HG03064 (cell line): ENCODE measurements around the gene FMNL2.
"Not testable (repeated sequence)": the region's sequence is repeated elsewhere in the genome, so short reads cannot be mapped to it uniquely, and the experiment has no call there.

ENCODE experiments used
- ATAC-seq: cut with Tn5 transposase; IDR thresholded peaks from one replicate; pipeline ENCODE4 v1.9.1; 2021; ENCODE audit warnings: low read depth; ENCODE audit not compliant: unreplicated experiment

Gene FMNL2

DNA sequence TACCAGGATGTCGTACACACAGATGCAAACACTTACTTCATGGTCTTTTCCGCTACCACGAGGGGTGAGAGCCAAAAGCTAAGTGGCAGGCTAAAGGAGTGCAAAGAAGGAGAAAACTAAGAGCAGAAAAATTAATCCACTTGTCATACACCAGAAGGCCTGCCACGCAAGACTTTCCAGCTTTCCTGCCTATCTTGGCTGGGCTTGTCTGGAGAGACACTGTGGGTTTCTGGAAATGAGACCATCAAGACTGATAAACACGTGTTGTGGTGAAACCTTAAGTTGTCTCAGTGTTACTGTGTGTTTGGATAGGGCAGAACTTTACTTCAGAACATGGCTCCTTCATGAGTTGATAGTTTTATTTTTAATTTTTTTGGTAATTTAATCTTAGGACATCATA lies 175.6 kb downstream of the FMNL2 start:
- no peak for ATAC-seq

DNA sequence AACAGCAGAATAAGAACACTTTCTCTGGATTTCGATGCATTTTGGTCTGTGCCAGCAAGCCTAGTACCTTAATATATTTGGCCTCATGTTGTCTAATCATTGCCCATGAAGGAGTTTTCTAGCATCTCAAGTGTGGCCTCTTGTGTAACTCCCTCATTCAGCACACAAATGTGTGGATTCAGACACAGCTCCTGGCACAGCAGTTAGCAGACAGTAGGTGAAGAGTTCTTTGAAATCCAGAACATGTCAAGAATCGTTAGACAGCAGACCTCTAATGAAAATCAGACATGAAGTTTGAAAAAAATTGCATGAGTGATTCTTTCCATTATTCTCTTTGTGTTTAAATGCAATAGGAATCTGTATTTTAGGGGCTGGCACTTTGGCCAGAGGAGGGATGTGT lies 177.0 kb downstream of the FMNL2 start:
- ATAC-seq, result no peak

DNA sequence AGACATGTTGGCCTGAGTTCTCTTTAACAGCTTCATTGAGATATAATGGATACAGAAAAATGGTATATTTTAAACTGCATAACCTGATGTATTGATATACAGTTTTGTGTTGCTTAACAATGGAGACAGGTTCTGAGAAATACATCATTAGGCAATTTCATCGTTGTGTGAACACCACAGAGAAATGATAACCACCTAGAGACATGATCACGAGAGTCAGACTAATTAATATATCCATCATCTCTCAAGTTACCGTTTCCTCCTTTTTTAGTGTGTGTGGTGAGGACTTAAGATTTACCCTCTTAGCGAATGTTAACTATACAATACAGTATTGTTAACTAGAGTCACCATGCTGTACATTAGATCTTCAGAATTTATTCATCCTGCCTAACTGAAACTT lies 178.1 kb downstream of the FMNL2 start:
- ATAC-seq, result no peak

DNA sequence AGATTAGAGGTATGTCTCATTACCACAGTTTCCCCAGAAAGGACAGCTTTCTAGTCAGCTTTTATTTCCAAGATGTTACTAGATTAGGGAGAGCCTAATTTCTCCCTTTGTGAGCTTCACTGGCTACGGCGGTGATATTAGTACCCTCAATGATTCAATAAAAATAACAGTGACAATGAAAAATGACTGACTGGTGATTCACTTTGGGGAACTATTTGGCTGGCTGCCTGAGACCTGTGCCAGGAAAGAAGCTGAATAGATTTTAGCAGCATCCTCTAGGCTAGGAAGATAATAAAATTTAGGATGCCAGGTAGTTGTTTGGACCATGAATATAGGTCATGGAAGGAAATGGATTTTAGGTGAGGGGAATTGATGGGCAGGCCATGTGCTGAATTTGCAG lies 178.7 kb downstream of the FMNL2 start:
- ATAC-seq, result no peak

DNA sequence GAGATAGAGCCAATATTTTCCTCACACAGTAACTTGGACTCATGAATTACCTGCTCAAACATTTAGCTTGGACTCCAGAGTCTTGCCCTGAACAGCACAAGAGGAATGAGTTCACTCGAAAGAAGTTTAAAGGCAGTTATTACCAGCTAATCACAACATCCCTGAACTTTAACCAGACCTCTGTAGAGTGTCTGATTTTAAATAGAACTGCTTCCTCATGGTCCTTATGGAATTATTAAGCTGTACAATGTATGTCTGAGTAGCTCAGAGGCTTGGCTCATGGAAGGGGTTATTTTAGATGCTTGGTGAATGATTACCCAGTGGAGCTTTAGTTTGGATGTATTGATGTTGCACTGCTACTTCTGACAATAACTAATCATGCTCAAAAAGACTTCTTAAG lies 183.1 kb downstream of the FMNL2 start:
- no peak for ATAC-seq

DNA sequence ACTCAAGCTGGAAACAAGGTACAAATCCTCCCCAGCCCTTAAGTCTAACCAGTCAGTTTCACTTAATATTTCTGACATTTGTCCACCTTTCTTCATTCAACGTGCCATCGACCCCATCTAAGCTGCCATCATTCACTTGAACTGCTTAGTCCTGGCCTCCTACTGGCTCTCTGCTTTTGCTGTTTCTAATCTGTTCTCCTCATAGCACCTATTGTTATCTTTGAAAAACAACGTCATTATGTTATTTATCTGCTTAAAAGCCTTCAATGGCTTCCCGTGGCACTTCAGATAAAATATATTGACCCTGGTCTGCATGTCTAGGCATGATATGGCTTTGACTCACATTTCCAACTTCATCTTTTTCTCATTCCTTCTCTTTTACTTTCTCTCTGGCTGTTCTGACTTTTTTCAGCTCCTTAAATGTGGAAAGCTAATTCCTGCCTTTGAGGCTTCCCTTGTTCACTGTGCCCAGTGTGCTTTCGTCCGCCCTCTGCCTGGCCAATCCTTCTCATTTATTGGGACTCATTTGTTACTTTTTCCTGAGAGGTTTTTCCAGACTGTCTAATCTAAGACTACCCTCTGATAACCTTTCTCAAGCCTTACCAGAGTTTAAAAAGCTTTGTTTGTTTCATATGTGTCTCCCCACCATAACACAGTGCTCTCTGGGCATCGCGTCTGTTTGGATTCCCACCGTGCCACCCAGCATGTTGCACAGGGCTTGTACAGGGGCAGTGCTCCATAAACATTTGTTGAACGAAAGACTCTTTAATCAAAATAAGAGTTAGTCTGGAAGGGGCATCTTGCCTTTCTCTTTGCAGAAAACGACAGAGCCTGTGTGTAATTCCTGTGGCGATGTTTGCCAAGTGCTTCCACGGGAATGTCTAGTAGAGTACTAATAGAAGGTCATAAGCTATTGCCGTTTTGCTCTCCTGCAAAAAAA lies 183.9 kb downstream of the FMNL2 start:
- ATAC-seq, result no peak

DNA sequence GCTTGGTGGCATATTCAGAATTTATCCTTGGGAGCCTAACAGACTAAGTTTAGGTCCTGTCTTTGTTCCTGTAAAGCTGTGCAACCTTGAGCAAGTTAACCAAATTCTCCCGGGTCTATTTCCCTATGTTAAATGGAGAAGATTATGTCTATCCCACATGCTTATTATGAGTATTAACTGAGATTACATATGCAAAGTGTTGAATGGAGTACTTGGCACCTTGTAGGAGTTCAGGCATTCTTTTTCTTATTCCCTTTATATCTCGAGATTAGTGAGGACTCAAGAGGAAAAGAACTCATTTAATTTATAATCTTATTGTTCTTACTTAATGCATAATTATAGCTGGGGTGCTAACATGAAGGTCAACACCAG lies 184.6 kb downstream of the FMNL2 start:
- no peak for ATAC-seq

DNA sequence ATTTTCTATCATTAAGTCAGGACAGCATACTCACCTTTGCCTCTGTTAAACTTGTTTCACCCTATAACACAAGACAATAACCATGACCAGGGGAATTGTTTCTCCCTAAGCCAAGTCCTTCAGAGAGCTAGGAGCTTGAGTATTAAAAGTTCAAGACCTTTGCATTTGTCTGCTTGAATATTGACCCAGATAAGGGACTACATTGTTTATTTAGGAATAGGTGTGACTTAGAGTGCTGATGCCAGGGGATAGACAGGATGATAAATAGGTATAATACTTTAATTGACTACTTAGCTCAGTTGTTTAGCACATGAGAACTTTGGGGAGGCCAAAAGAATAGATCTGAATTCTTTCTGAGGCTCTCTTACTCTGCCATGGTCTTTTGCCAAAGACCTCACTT lies 185.8 kb downstream of the FMNL2 start:
- no peak for ATAC-seq

DNA sequence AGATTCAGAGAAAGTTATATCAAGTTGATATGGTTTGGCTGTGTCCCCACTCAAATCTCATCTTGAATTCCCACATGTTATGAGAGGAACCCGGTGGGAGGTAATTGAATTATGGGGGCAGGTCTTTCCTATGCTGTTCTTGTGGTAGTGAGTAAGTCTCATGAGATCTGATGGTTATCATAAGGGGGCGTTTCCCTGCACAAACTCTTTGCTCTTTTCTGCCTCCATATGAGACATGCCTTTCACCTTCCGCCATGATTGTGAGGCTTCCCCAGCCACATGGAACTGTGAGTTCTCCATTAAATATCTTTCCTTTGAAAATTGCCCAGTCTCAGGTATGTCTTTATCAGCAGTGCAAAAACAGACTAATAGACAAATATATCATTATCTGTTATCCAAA lies 187.5 kb downstream of the FMNL2 start:
- ATAC-seq, result not testable (repeated sequence)

DNA sequence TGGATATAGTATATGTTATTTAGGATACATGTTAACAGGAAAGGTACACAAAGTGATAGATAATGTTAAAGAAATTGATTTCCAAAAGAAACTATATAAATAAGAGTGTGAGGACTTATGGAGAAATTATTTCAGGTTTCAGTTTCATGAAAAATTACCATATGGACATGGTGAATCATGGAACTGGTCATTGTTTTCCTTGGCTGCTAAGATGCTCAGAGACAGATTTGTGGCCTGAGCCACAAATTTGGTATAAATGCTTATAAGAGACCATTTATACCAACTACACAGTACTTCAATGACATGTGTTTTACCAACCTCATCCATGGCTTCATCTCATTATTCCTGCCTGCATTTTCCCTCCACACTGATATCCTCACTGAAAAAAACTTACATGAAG lies 188.1 kb downstream of the FMNL2 start:
- ATAC-seq, result no peak

DNA sequence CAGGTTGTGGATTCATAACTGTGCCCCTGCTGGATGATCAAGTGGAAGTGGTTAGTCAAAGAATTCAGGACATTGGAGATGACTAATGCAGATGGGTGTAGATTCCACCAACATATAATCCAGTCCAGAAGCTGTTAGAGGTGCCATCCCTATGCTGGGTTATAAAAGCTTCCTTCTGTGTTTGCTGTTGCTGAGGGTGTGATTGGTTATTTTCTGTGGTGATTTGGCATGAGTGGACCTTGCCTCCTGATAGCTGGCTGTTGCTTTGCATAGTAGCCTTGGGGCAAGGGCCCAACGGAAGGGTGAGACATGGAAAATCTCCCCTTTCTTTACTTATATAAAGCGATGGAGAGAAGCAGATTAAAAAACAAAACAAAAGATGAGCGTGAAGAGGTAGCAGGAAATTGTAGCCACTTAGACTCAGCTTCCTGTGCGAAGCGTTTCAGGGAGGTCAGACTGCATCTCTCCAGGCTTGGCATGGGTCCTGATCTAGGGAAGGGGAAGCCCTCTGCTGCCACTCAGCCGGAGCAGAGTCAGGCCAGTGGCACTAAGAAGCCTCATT lies 190.4 kb downstream of the FMNL2 start:
- ATAC-seq, result no peak

DNA sequence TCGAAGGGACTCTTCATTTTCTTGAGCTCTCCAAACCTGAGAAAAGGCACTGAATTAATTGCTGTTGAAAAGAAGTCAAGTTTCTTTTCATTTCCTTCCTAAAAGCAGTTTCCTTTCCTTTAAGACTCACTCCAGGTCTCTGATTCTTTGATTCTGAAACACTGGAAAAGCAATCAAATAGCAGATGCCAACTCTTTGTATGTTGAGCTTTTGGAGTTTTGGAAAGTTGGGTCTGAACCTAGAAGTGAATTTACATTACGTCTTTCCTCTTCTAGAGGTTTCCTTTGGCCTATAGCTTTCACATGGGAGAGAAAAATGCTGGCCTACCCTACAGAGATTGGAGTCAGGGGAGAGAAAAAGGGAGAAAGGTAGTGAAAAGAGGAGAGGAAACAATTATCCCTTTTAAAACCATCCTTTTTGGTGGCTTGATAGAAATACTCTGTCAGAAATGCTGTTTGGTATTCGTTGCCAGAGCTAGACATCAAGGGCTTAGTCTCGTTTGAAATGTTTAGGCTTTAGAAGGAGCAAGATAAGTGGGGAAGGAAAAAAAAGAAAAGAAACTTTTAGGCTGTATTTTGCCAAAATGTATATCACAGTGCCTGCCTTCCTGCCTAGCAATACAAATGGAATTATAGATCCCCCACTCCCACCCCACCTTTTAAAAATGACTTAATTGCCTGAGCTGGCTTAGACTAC lies 194.6 kb downstream of the FMNL2 start:
- no peak for ATAC-seq

DNA sequence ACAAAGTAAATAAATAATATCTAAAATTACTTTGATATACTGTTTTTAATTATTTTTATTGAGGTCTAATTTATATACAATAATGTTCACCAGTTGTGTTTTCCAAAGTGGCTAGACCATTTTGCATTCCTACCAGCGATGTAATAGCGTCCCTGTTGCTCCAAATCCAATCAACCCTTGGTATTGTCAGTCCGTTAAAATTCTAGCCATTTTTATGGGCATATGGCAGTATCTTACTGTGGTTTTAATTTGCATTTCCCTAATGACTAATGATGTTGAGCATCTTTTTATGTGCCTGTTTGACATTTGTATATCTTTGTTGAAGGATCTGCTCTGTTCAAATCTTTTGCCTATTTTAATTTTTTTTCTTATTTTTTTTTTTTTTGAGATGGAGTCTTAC lies 197.3 kb downstream of the FMNL2 start:
- no peak for ATAC-seq

DNA sequence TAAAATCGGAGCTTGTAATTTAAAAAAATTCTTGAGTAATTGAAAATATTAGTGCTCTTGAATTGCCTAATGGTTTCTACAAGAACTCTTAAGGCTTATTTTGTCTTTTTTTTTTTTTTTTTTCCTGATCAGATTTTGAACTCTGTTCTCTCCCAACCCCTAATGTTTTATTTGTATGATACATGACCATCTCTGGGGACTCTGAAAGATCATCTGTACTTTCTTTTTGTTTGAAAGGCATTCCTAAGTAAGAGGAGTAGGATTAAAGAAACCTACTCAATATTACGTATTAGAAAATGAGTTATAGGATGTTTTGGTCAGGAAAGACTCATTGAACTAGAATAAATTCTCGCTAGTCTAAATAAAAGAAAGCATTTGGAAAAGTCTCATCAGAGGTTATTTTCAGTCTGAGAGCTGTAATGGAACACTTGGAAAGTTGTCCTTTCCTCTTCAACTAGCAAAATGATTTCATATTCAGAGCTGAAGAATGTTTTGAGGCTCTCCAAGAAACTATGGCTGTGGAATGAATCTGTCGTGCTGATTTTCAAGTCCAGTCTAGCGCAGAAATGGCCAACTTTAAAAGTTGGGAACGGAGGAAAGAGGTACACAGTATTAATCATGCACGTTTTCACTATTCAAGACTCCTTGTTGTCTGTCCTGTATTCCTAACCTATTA lies 199.6 kb downstream of the FMNL2 start:
- no peak for ATAC-seq

DNA sequence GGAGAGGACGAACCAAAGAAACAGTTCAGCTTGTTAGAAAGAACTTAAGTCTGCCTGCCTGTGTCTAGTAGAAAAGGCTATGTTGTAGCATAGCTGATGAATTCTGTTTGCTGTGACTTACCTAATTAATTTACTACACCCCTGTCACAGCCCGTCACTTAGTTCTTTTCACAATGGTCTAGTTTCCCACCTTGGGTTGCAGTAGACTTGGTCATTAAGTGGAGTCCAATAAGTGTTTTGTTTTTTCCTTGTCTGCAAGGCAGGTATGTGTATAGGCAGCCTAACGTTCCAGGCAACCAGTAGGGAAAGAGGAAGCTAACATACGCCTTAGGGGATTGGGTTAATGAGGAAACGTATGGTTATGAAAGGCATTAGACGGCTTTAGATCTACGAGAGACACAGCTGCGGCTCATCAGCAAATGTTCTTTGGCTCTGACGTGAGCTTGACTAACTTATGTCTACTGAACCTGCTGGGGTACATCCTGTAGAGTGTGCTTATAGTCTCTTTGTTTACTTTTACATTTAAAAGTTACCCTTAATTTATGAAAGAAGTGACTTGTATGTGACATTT lies 202.2 kb downstream of the FMNL2 start:
- no peak for ATAC-seq

DNA sequence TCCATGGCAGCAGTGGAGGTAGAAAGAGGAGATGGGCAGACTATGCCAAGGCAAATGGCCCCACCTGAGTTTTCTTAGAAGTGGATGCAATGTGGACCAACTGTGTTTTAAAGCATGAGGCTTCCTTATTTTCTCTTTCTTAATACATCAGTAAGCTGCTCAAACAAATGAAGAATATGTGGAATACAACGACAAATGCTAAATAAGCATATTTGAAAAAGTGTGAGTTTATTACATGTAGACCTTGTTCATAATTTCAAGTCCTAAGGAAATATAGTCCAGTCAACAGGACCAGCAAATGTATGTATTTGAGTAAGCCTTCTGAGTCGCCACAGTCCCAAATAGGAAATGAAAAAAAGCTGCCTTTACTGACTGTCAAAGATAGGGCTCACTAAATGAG lies 204.4 kb downstream of the FMNL2 start:
- ATAC-seq, result no peak

DNA sequence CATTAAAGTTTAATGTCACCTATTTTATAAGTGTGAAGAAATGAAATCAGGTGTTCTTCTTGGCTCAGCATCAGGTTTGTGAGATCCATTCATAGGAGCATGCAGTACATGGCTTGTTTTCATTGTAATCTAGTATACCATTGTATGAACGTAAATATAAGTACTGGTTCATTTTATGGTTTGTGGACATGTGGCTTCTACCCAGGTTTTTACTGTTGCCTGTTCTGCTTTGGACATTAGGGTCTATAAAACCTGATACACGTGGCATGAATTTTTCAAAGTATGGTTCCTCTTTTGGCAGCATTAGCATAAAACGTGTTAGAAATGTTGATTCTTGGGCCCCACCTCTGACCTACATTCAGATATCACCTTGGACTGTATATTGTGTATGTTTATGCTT lies 206.7 kb downstream of the FMNL2 start:
- ATAC-seq, result no peak

DNA sequence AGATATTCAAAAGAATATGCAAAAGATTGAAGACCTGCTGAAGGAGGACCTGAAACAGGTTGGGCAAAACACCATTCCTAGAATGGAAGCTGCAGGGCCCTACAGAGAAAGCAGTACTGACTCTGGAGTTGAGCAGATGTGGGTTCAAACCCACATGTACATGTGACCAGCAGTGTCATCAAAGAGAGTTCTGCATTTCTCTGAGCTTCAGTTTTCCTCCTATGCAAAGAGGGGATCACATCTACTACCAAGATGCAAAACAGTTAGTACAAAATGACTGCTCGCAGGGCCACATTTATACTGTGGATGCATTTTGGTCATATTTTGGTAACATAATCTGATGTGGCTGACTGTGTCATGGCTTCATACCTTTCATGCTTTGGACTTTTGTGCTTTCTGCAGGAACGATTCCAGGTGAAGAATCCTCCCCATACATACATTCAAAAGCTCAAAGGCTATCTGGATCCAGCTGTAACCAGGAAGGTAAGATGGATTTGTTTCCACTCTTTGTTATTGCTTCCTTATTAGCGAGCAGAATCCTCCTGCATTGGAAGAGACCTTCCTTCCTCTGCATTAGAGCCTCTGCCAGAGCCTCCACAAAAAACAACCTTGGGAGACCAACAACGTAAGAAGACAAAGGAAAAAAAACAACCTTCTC lies 207.5 kb downstream of the FMNL2 start:
- ATAC-seq, result no peak

DNA sequence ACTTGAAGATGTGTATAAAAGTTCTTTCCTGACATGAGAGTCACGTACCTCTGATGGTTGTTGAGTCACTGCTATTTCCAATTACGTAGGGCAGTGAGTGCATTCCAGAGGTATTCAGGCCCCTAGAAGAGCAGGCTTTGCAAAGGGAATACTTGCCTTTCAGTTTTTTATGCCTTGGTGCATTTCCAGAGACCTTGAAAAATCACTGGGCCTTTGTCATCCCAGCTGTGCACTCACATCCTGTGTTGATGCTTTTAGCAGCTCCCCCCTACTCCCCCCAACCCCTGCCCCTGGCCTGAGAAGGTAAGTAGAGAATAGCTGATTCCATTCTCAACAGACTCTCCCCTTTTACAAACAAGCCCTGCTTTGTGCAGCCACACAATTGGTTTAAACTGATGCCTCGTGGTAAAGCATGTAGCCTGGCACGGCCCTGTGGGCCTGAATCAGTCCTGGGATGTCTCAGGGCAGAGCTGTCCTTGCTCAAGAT lies 208.1 kb downstream of the FMNL2 start:
- no peak for ATAC-seq

DNA sequence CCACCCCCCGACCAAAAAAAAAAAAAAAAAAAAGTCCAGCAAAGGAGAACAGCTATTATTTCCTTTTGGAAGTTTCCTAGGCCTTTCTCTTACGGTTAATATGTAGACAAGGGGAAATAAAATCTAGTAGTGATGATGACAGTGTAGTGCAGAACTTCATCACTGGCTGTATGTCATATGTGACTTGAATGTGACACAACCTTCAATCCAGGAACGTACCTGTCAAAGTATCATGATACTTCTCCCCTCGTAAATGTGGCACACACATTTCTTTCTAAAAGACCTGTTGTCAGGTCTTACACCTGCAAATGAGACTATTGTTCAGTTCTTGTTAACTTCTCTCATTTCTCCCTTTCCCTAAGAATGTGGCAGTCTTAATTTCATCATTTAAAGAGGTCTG lies 208.7 kb downstream of the FMNL2 start:
- no peak for ATAC-seq
